ENCODE data around the gene ARL14EPL.

- TF ChIP-seq POLR2AphosphoS5 (IDR thresholded peaks at IDR 0.05; ENCODE audit: insufficient read depth in 1 of 2, low read depth in 1 of 2) (peak; percentile 11 to 80), CTCF (IDR thresholded peaks at IDR 0.05) (no peak), POLR2A (IDR thresholded peaks at IDR 0.05) (peak in 1 of 2 donors; percentile 27)
Observed at GRCh38 chr5:116084871-116085715, 52.8 kb downstream of the ARL14EPL start, which contains the start of gene COMMD10.

Data from vagina (tissue), 2 donors.